HEK293 (cell line): ENCODE data around the gene GAL3ST1.
"Not testable (repeated sequence)": the region's sequence is repeated elsewhere in the genome, so short reads cannot be mapped to it uniquely, and the experiment has no call there.

Experiments
- CTCF ChIA-PET: fragments of 350-600 bp; formaldehyde crosslinking; extraction: SDS; loops from one replicate; lab custom pipeline; 2021; ENCODE audit warnings: antibody characterized with exemption; lab: Yijun Ruan, JAX
- POLR2A ChIA-PET: fragments of 300-600 bp; formaldehyde crosslinking; extraction: SDS; loops from one replicate; lab custom pipeline; 2020; ENCODE audit warnings: antibody characterized with exemption, inconsistent platforms; lab: Yijun Ruan, JAX
- H3K27ac ChIP-seq: fragments of 200-500 bp; sonication (Bioruptor generic); 2 replicates; pipeline ENCODE4 v1.5.1; 2014; ENCODE audit warnings: low read depth, low read length, control low read depth, inconsistent platforms; ENCODE audit errors: extremely low read depth
- H3K36me3 ChIP-seq, 2 experiments: fragments of 200-500 bp in 1 of 2; sonication (Bioruptor generic) in 1 of 2; 1 replicate in 1 of 2; 2 replicates in 1 of 2; pipeline ENCODE4 v1.5.1; 2014 to 2017; ENCODE audit warnings: inconsistent platforms in 2 of 2, low read length in 2 of 2; ENCODE audit not compliant: control insufficient read depth in 2 of 2, insufficient read depth in 1 of 2
- H3K4me1 ChIP-seq: fragments of 200-500 bp; sonication (Bioruptor generic); 2 replicates; pipeline ENCODE4 v1.5.1; 2014; ENCODE audit warnings: mild to moderate bottlenecking, low read length, inconsistent platforms; ENCODE audit not compliant: control insufficient read depth, insufficient read depth
- H3K4me3 ChIP-seq: 2 replicates; pipeline ENCODE4 v1.5.1; 2011; ENCODE audit warnings: low read depth, mild to moderate bottlenecking, control low read depth, low read length, moderate library complexity
- H3K9me3 ChIP-seq: fragments of 200-500 bp; sonication (Bioruptor generic); 2 replicates; pipeline ENCODE4 v1.5.1; 2014; ENCODE audit warnings: low read depth, low read length, inconsistent platforms; ENCODE audit not compliant: control insufficient read depth, insufficient read depth
- EGR2 ChIP-seq: fragments of 450-650 bp; formaldehyde crosslinking; IDR thresholded peaks from 2 replicates; pipeline ENCODE4 v1.5.1; 2016; ENCODE audit warnings: low read depth, missing biosample characterization, missing genetic modification characterization
- KLF1 ChIP-seq: fragments of 450-650 bp; formaldehyde crosslinking; IDR thresholded peaks from 2 replicates; pipeline ENCODE4 v1.5.1; 2016; ENCODE audit warnings: missing biosample characterization, missing genetic modification characterization
- KLF10 ChIP-seq: fragments of 450-650 bp; IDR thresholded peaks from 2 replicates; pipeline ENCODE4 v1.5.1; 2018; ENCODE audit warnings: missing biosample characterization, mild to moderate bottlenecking, missing genetic modification characterization
- MYNN ChIP-seq: fragments of 450-650 bp; formaldehyde crosslinking; IDR thresholded peaks from 2 replicates; pipeline ENCODE4 v1.5.1; 2016; ENCODE audit warnings: missing biosample characterization, missing genetic modification characterization, borderline replicate concordance
- ZFHX2 ChIP-seq: fragments of 450-650 bp; formaldehyde crosslinking; conservative IDR thresholded peaks from 2 replicates; pipeline ENCODE4 v1.5.1; 2016; ENCODE audit warnings: missing biosample characterization, missing genetic modification characterization
- ZIC2 ChIP-seq: fragments of 450-650 bp; formaldehyde crosslinking; IDR thresholded peaks from 2 replicates; pipeline ENCODE4 v1.5.1; 2016; ENCODE audit warnings: missing biosample characterization, missing genetic modification characterization
- ZNF155 ChIP-seq: fragments of 450-650 bp; formaldehyde crosslinking; IDR thresholded peaks from 2 replicates; pipeline ENCODE4 v1.5.1; 2016; ENCODE audit warnings: missing biosample characterization, missing genetic modification characterization
- ZNF274 ChIP-seq, 2 experiments: fragments of 200-500 bp in 1 of 2; fragments of 450-650 bp in 1 of 2; sonication (Bioruptor generic) in 1 of 2; formaldehyde crosslinking in 1 of 2; IDR thresholded peaks; 2 replicates each; pipeline versions ENCODE4 v1.5.1 to v1.6.1; 2014 to 2016; ENCODE audit warnings: borderline replicate concordance in 1 of 2, inconsistent platforms in 1 of 2, low read length in 1 of 2, missing biosample characterization in 1 of 2, missing genetic modification characterization in 1 of 2
- ZNF292 ChIP-seq: fragments of 450-650 bp; formaldehyde crosslinking; IDR thresholded peaks from 2 replicates; pipeline ENCODE4 v1.5.1; 2016; ENCODE audit warnings: low read depth, missing biosample characterization, missing genetic modification characterization, borderline replicate concordance
- ZNF555 ChIP-seq: fragments of 450-650 bp; formaldehyde crosslinking; conservative IDR thresholded peaks from 2 replicates; pipeline ENCODE4 v1.5.1; 2017; ENCODE audit warnings: missing biosample characterization, mild to moderate bottlenecking, missing genetic modification characterization, inconsistent platforms
- ZNF558 ChIP-seq: fragments of 450-650 bp; formaldehyde crosslinking; IDR thresholded peaks from 2 replicates; pipeline ENCODE4 v1.5.1; 2016; ENCODE audit warnings: missing biosample characterization, missing genetic modification characterization
- ZNF560 ChIP-seq: fragments of 450-650 bp; formaldehyde crosslinking; IDR thresholded peaks from 2 replicates; pipeline ENCODE4 v1.5.1; 2017; ENCODE audit warnings: missing biosample characterization, missing genetic modification characterization, borderline replicate concordance
- ZNF664 ChIP-seq: fragments of 450-650 bp; formaldehyde crosslinking; IDR thresholded peaks from 2 replicates; pipeline ENCODE4 v1.5.1; 2016; ENCODE audit warnings: missing biosample characterization, missing genetic modification characterization
- ZNF76 ChIP-seq: fragments of 450-650 bp; formaldehyde crosslinking; IDR thresholded peaks from 2 replicates; pipeline ENCODE4; 2016; ENCODE audit warnings: low read depth, missing biosample characterization, missing genetic modification characterization, borderline replicate concordance
- ZNF768 ChIP-seq: fragments of 450-650 bp; formaldehyde crosslinking; IDR thresholded peaks from 2 replicates; pipeline ENCODE4 v1.5.1; 2018; ENCODE audit warnings: missing biosample characterization, mild to moderate bottlenecking, missing genetic modification characterization
- TF ChIP-seq, protein P1 (sequence below): fragments of 450-650 bp; formaldehyde crosslinking; IDR thresholded peaks from 2 replicates; pipeline ENCODE4 v1.5.1; 2017; ENCODE audit warnings: missing biosample characterization, missing genetic modification characterization
- TF ChIP-seq, protein P2 (sequence below): fragments of 450-650 bp; IDR thresholded peaks from 2 replicates; pipeline ENCODE4 v1.5.1; 2018; ENCODE audit warnings: missing biosample characterization, mild to moderate bottlenecking, missing genetic modification characterization

The GAL3ST1 gene

DNA sequence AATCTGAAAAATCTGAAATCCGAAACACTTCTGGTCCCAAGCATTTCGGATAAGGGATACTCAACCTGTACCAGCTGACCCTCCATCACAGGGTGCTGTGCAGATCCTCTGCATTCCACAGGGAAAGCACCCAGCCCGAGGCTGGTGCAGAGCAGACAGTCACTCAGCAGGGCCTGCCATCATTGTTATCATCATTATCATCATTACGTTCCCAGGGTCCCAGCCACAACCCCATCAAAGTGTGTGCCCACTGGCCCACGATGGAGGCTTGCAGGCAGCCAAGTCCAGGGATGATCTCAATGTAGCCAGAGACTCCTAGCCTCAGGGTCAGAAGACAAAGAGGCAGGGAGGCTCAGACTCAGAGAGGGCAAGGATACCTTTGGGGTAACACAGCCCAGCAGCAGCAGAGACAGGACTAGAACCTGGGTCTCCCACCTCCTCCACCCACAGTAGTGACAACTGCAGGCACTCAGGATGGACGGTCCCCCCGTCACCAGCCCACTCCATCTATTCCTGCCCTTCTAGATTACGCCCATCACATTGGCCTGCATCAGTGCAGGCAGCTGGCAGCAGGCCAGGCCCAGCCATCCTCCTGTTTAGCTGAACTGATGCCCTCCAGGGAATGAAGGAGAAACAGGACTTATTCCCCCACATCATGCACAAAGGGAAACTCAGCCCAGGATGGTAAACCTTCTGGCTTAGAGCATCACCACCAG is 10.3 kb downstream of the GAL3ST1 start:
- ChIA-PET CTCF (interaction anchor here (0.6 kb wide), 2 partner anchors 37 to 559 kb away, joined by 3 read pairs; no protein-coding TSS in a partner anchor), POLR2A (no interaction called here)

DNA sequence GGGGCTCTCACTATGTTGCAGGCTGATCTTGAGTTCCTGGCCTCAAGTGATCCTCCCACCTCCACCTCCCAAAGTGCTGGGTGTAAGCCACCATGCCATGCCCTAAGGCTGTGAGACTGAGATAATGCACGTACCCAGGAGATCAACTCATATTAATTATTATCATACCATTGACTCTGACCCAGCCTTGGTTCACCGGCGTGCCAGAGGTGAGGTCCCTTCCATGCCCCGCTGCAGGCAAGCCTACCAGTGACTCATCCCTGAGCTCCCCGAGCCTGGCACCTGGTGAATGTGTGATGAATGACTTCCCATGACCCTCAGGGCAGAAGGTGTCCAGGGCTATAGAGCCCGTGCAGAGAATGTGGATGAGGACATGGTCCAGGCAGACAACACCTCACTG is 12.1 kb downstream of the GAL3ST1 start:
- no peak overlapping the region for H3K27ac ChIP-seq
- CTCF ChIA-PET: interaction anchor here (0.6 to 1.3 kb wide), 5 partner anchors 18 to 484 kb away, joined by 3 to 5 read pairs (median 3); no protein-coding TSS in a partner anchor

More for the DNA sequence above, 10.3 kb downstream of the GAL3ST1 start:
- Histone ChIP-seq H3K27ac (no peak overlapping the region), H3K4me1 (no peaks in the 10 kb centered on the region), H3K36me3 (no peaks in the 10 kb centered on the region), H3K4me3 (no peak overlapping the region), H3K9me3 (no peaks in the 10 kb centered on the region)
- peak; percentile 55 for TF ChIP-seq ZFHX2 (tag by site-specific recombination)
- TF ChIP-seq ZNF768 (tag by site-specific recombination): peak; percentile 53; the same call in 1 of the 2 replicates
- peak; percentile 69 for TF ChIP-seq EGR2 (tag by site-specific recombination)
- TF ChIP-seq KLF10: no peak

DNA sequence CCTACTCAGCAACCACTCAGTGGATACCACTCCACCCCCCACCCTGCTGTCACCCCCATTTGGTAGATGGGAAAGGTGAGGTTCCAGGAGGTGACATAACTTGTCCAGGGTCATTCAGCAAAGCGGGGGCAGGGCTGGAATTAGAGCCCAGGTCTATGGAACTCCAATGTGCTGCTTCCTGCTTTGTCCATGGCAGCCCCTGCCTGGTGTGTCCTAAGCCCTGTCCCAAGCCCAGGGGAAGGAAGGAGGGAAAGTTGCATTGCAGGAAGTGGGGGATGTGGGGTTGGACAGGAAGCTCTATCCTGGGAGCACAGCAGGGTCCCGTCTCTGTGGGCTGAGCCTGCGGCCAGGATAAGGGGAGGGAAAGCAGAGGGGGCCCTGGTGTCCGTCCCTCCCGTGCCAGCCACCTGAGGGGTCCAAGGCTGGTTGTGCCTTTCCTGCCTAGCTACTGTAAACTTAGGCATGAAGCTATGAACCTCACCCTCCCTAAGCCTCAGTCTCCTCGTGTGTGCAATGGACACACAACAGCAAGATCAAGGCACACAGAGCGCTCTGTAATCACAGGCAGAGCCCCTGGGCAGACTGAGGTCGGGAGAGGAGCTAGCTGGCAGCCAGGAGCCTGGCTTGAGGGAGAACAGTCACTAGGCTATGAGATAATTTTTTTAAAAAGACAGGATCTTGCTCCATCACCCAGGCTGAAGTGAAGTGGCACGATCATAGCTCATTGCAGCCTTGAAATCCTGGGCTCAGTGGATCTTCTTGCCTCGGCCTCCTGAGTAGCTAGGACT is 12.9 kb downstream of the GAL3ST1 start:
- no peak for TF ChIP-seq ZNF558 (tag by site-specific recombination)
- TF ChIP-seq ZIC2 (tag by site-specific recombination): peak; percentile 52
- Histone ChIP-seq H3K9me3 (no peaks in the 10 kb centered on the region), H3K4me3 (no peak overlapping the region), H3K27ac (no peak overlapping the region), H3K4me1 (no peaks in the 10 kb centered on the region), H3K36me3 (no peaks in the 10 kb centered on the region)
- ChIA-PET CTCF (interaction anchor here (0.6 to 1.3 kb wide), 5 partner anchors 10 to 1965 kb away, joined by 3 to 5 read pairs (median 3); no protein-coding TSS in a partner anchor), POLR2A (no interaction called here)

More for the DNA sequence above, 12.1 kb downstream of the GAL3ST1 start:
- H3K4me3 ChIP-seq: no peak overlapping the region
- no peaks in the 10 kb centered on the region for H3K4me1 ChIP-seq
- H3K9me3 ChIP-seq: no peaks in the 10 kb centered on the region
- TF ChIP-seq ZNF155 (tag by site-specific recombination): no peak
- TF ChIP-seq, all 188 proteins: peak for 0
- POLR2A ChIA-PET: no interaction called here
- no peaks in the 10 kb centered on the region for H3K36me3 ChIP-seq

DNA sequence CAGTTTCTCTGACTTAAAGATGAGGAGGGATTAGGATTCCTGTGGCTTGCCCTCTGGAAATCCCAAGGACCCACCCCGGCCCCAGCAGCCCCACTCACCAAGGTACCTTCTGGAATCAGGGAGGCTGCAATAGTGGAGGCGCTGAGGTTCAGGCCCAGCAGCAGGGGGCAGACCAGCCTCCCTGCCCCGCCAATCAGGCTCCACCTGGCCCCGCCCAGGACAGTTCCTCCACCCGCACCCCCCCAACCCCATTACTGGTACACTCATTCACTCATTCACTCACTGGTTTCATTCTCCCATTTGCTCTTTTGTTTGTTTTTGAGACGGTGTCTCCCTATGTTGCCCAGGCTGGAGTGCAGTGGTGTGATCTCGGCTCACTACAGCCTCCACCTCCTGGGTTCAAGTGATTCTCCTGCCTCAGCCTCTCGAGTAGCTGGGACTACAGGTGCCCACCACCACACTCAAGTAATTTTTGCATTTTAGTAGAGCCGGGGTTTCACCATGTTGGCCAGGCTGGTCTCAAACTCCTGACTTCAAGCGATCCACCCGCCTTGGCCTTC is 13.7 kb downstream of the GAL3ST1 start:
- H3K4me1 ChIP-seq, H3K4me3 ChIP-seq, H3K36me3 ChIP-seq, H3K9me3 ChIP-seq, H3K27ac ChIP-seq, POLR2A ChIA-PET: not testable (repeated sequence)
- CTCF ChIA-PET: interaction anchor here (0.6 to 0.7 kb wide), 3 partner anchors 11 to 1966 kb away, joined by 3 to 4 read pairs (median 3); no protein-coding TSS in a partner anchor
- TF ChIP-seq KLF1 (tag by site-specific recombination): 0 out of 2 replicates have a peak, but pooled peaks have one; percentile 16

DNA sequence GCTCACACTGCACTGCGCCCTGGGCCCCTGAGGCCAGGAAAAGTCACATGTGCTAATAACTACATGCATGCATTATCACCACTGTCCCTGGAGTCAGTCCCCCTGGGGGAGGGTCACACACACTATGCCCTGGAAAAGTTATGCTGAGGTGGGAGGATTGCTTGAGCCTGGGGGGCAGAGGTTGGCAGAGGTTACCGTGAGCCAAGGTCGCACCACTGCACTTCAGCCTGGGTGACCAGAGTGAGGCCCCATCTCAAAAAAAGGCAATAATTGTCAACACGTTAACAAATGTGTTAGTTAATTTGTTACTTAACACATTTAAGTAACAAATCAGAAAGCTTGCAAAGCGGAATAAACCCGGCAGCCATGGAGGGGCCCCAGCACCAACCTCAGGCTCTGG is 14.6 kb downstream of the GAL3ST1 start:
- ChIA-PET POLR2A (no interaction called here), CTCF (interaction anchor here (0.6 kb wide), 1 partner anchor 106 kb away, joined by 3 read pairs; no protein-coding TSS in a partner anchor)
- H3K4me1 ChIP-seq: no peaks in the 10 kb centered on the region
- TF ChIP-seq MYNN (tag by site-specific recombination) (no peak), ZNF76 (tag by site-specific recombination) (no peak), ZNF555 (no peak), ZNF664 (tag by site-specific recombination) (no peak), KLF1 (tag by site-specific recombination) (no peak), ZNF560 (no peak), ZNF274 (IDR thresholded peaks at IDR 0.05; ENCODE audit: low read length) (no peak), ZNF274 (tag by site-specific recombination; IDR thresholded peaks at IDR 0.05; ENCODE audit: borderline replicate concordance) (no peak), ZNF292 (tag by site-specific recombination) (no peak)
- TF ChIP-seq, protein P1, sequence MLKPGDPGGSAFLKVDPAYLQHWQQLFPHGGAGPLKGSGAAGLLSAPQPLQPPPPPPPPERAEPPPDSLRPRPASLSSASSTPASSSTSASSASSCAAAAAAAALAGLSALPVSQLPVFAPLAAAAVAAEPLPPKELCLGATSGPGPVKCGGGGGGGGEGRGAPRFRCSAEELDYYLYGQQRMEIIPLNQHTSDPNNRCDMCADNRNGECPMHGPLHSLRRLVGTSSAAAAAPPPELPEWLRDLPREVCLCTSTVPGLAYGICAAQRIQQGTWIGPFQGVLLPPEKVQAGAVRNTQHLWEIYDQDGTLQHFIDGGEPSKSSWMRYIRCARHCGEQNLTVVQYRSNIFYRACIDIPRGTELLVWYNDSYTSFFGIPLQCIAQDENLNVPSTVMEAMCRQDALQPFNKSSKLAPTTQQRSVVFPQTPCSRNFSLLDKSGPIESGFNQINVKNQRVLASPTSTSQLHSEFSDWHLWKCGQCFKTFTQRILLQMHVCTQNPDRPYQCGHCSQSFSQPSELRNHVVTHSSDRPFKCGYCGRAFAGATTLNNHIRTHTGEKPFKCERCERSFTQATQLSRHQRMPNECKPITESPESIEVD: no peak
- TF ChIP-seq, protein P2, sequence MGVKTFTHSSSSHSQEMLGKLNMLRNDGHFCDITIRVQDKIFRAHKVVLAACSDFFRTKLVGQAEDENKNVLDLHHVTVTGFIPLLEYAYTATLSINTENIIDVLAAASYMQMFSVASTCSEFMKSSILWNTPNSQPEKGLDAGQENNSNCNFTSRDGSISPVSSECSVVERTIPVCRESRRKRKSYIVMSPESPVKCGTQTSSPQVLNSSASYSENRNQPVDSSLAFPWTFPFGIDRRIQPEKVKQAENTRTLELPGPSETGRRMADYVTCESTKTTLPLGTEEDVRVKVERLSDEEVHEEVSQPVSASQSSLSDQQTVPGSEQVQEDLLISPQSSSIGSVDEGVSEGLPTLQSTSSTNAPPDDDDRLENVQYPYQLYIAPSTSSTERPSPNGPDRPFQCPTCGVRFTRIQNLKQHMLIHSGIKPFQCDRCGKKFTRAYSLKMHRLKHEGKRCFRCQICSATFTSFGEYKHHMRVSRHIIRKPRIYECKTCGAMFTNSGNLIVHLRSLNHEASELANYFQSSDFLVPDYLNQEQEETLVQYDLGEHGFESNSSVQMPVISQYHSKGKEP (tag by site-specific recombination): no peak

More for the DNA sequence above, 14.6 kb downstream of the GAL3ST1 start:
- no peak overlapping the region for H3K4me3 ChIP-seq
- H3K36me3 ChIP-seq: no peaks in the 10 kb centered on the region
- H3K27ac ChIP-seq: no peak overlapping the region
- H3K9me3 ChIP-seq: no peaks in the 10 kb centered on the region
